WTC11 (cell line): ENCODE results near the gene RIMBP2.

Source experiments
- AFF4 ChIP-seq: sonication (generic); formaldehyde crosslinking; IDR thresholded peaks from 2 replicates; pipeline ENCODE4 v1.8.1; 2023; ENCODE audit warnings: mild to moderate bottlenecking, missing genetic modification reagents, borderline replicate concordance
- NR3C1 ChIP-seq: sonication (generic); formaldehyde crosslinking; conservative IDR thresholded peaks from 2 replicates; pipeline ENCODE4 v1.8.1; 2023; ENCODE audit warnings: low read depth, mild to moderate bottlenecking, missing genetic modification reagents
- SMAD4 ChIP-seq: sonication (generic); formaldehyde crosslinking; IDR thresholded peaks from 2 replicates; pipeline ENCODE4 v1.8.0; 2022; ENCODE audit warnings: mild to moderate bottlenecking, missing genetic modification reagents
- ZNF219 ChIP-seq: sonication (generic); formaldehyde crosslinking; IDR thresholded peaks from 2 replicates; pipeline ENCODE4 v1.8.0; 2023; ENCODE audit warnings: missing genetic modification reagents, mild to moderate bottlenecking, borderline replicate concordance
- ZNF263 ChIP-seq: sonication (generic); formaldehyde crosslinking; IDR thresholded peaks from 2 replicates; pipeline ENCODE4 v1.8.1; 2022; ENCODE audit warnings: low read depth, mild to moderate bottlenecking, moderate library complexity, missing genetic modification reagents
- ZNF425 ChIP-seq: fragments of 250-450 bp; sonication (Bioruptor Pico); conservative IDR thresholded peaks from 2 replicates; pipeline ENCODE4 v1.9.0; 2021; ENCODE audit warnings: mild to moderate bottlenecking
- TF ChIP-seq, protein P1 (sequence below): fragments of 200-600 bp; IDR thresholded peaks from 2 replicates; pipeline ENCODE4 v1.8.0; 2022; ENCODE audit warnings: antibody characterized with exemption
- TF ChIP-seq, protein P2 (sequence below): sonication (generic); formaldehyde crosslinking; IDR thresholded peaks from 2 replicates; pipeline ENCODE4 v1.8.0; 2022; ENCODE audit warnings: mild to moderate bottlenecking, missing genetic modification reagents

GRCh38 chr12:130546494-130546893 is 169.6 kb downstream of the RIMBP2 start:
- no peak for TF ChIP-seq ZNF425
- TF ChIP-seq, protein P1, sequence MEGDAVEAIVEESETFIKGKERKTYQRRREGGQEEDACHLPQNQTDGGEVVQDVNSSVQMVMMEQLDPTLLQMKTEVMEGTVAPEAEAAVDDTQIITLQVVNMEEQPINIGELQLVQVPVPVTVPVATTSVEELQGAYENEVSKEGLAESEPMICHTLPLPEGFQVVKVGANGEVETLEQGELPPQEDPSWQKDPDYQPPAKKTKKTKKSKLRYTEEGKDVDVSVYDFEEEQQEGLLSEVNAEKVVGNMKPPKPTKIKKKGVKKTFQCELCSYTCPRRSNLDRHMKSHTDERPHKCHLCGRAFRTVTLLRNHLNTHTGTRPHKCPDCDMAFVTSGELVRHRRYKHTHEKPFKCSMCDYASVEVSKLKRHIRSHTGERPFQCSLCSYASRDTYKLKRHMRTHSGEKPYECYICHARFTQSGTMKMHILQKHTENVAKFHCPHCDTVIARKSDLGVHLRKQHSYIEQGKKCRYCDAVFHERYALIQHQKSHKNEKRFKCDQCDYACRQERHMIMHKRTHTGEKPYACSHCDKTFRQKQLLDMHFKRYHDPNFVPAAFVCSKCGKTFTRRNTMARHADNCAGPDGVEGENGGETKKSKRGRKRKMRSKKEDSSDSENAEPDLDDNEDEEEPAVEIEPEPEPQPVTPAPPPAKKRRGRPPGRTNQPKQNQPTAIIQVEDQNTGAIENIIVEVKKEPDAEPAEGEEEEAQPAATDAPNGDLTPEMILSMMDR = no peak
- TF ChIP-seq, protein P2, sequence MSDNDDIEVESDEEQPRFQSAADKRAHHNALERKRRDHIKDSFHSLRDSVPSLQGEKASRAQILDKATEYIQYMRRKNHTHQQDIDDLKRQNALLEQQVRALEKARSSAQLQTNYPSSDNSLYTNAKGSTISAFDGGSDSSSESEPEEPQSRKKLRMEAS (CRISPR knock-in tag) = no peak
- no peak for TF ChIP-seq ZNF219 (CRISPR knock-in tag)
- TF ChIP-seq AFF4 (CRISPR knock-in tag) = no peak
- TF ChIP-seq ZNF263 (CRISPR knock-in tag) = no peak
- TF ChIP-seq NR3C1 (CRISPR knock-in tag) = no peak
- no peak for TF ChIP-seq SMAD4 (CRISPR knock-in tag)
